Esophagus muscularis mucosa (tissue), 4 donors: ENCODE data around the gene CD6.
A peak's percentile ranks its signal among the peaks of the same experiment; 100 is the strongest.

Experiments
- CTCF ChIP-seq, 3 experiments: fragments of 200-600 bp in 2 of 3; fragments of 450-650 bp in 1 of 3; sonication (generic) in 2 of 3; IDR thresholded peaks; one replicate each; pipeline ENCODE4 v1.5.1; 2017 to 2019; ENCODE audit warnings: antibody characterized with exemption in 3 of 3, mild to moderate bottlenecking in 2 of 3, moderate library complexity in 1 of 3
- EP300 ChIP-seq: sonication (generic); formaldehyde crosslinking; IDR thresholded peaks from one replicate; pipeline ENCODE4 v1.6.1; 2017; ENCODE audit warnings: antibody characterized with exemption
- POLR2A ChIP-seq: fragments of 450-650 bp; IDR thresholded peaks from one replicate; pipeline ENCODE4 v1.6.1; 2017; ENCODE audit warnings: antibody characterized with exemption, moderate library complexity, mild to moderate bottlenecking, low read depth
- POLR2AphosphoS5 ChIP-seq, 2 donors: sonication (generic); formaldehyde crosslinking; IDR thresholded peaks; one replicate each; pipeline ENCODE4 v1.6.1; 2017; ENCODE audit warnings: antibody characterized with exemption in 2 of 2

GRCh38 chr11:61041755-61042518, 70.5 kb downstream of the CD6 start:
- TF ChIP-seq POLR2A (no peak), CTCF (IDR thresholded peaks at IDR 0.05) (no peak), EP300 (no peak), POLR2AphosphoS5 (IDR thresholded peaks at IDR 0.05) (peak in 1 of 2 donors; percentile 66)
